Measurements from ENCODE around the gene SLC24A3. TPM values are rescaled to one million over a fixed set of nuclear protein-coding genes. Genes with fewer than 3 reads are reported as not detected.
A peak's percentile ranks its signal among the peaks of the same experiment; 100 is the strongest.

Gene SLC24A3
- total and polyA plus RNA-seq, 2 of the 13 experiments (the other 11 are each of a cell fraction or from before 2014, with no cell fraction given): not detected

GRCh38 chr20:19628570-19629134 lies 416.2 kb downstream of the SLC24A3 start:
- DNase-seq (ENCODE audit: low spot score) (peak; percentile 84), ATAC-seq (peak; percentile 96), FAIRE-seq (peak; percentile 68)
- POLR2A ChIA-PET: no interaction called here
- Histone ChIP-seq H3K27me3 (ENCODE audit: control insufficient read depth in 1 of 2, insufficient read depth in 2 of 2, low read length in 2 of 2) (peaks cover 0 to 5% of the 10 kb centered on the region in 2 experiments; a peak in 1 of 5 replicates), H2AFZ (ENCODE audit: low read length) (no peak overlapping the region), H3K4me3 (replicated peaks in 1 of 3; ENCODE audit: insufficient read depth in 1 of 3, low read depth in 2 of 3, low read length in 3 of 3) (no peak overlapping the region), H4K20me1 (ENCODE audit: insufficient read depth, low read length) (no peaks in the 10 kb centered on the region), H3K27ac (ENCODE audit: extremely low read length, insufficient read depth, low read length) (no peak overlapping the region), H3K4me1 (ENCODE audit: insufficient read depth, low read length) (peaks cover 15% of the 10 kb centered on the region), H3K9me3 (ENCODE audit: low read length) (peaks cover 17% of the 10 kb centered on the region), H3K9ac (ENCODE audit: insufficient read depth, low read depth, low read length) (no peak overlapping the region), H3K79me2 (ENCODE audit: insufficient read depth, low read length) (no peaks in the 10 kb centered on the region), H3K4me2 (ENCODE audit: low read depth, low read length) (no peak overlapping the region), H3K36me3 (replicated peaks in 1 of 2; ENCODE audit: control insufficient read depth in 1 of 2, insufficient read depth in 2 of 2, low read length in 2 of 2) (no peaks in the 10 kb centered on the region)
- 25% methylated on average over 2 of the region's 2 CpGs for WGBS (ENCODE audit: low lambda C conversion rate)
- intact Hi-C loops (cut with micrococcal nuclease; ENCODE audit: unreplicated experiment) (loop anchor here (1.0 kb wide), 1 partner anchor 34 kb away; no protein-coding TSS in a partner anchor), in situ Hi-C loops (cut with HindIII; ENCODE audit: extremely low pct_ligation_motif_present, low pct_unique_long_range_greater_than_20kb) (no loop called here)
- no TSS peak for BruUV-seq (replicated peaks)
- CTCF ChIA-PET (ENCODE audit: low intra/inter-chr PET ratio, low total read pairs): interaction anchor here (2.3 kb wide), 1 partner anchor 33 kb away, joined by 38 read pairs; no protein-coding TSS in a partner anchor
- TF ChIP-seq ZNF441 (CRISPR knock-in tag; IDR thresholded peaks at IDR 0.05; ENCODE audit: borderline replicate concordance) (no peak), ISL2 (CRISPR knock-in tag; IDR thresholded peaks at IDR 0.05) (peak; percentile 44; the same call in 1 of the 2 replicates), ZMYM3 (CRISPR knock-in tag; IDR thresholded peaks at IDR 0.05) (0 out of 2 replicates have a peak, but pooled peaks have one; percentile 11), ZNF878 (CRISPR knock-in tag; IDR thresholded peaks at IDR 0.05) (no peak), NFIC (IDR thresholded peaks at IDR 0.05; ENCODE audit: low read length) (no peak; the same call in 1 of the 2 replicates), GATAD2A (CRISPR knock-in tag; IDR thresholded peaks at IDR 0.05) (peak; percentile 46; the same call in 1 of the 2 replicates), RAD21 (CRISPR knock-in tag; IDR thresholded peaks at IDR 0.05) (peak; percentile 58), FOXA1 (IDR thresholded peaks at IDR 0.05) (0 out of 2 replicates have a peak, but pooled peaks have one; percentile 4), FOXA1 (CRISPR knock-in tag; IDR thresholded peaks at IDR 0.05) (no peak), STAG1 (CRISPR knock-in tag; IDR thresholded peaks at IDR 0.05) (peak; percentile 66), ZKSCAN1 (IDR thresholded peaks at IDR 0.05; ENCODE audit: low read length) (no peak), ZNF143 (CRISPR knock-in tag; IDR thresholded peaks at IDR 0.05) (0 out of 2 replicates have a peak, but pooled peaks have one; percentile 39), ZNF75D (CRISPR knock-in tag; IDR thresholded peaks at IDR 0.05; ENCODE audit: borderline replicate concordance) (no peak), ZNF329 (CRISPR knock-in tag; IDR thresholded peaks at IDR 0.05; ENCODE audit: low read depth) (no peak), FOXJ3 (CRISPR knock-in tag; IDR thresholded peaks at IDR 0.05; ENCODE audit: borderline replicate concordance) (peak; percentile 50; the same call in 1 of the 2 replicates), ZNF773 (CRISPR knock-in tag; IDR thresholded peaks at IDR 0.05; ENCODE audit: borderline replicate concordance) (no peak), ZSCAN31 (CRISPR knock-in tag; IDR thresholded peaks at IDR 0.05; ENCODE audit: low read depth) (peak; percentile 59; the same call in 1 of the 2 replicates), ZNF678 (CRISPR knock-in tag; IDR thresholded peaks at IDR 0.05) (no peak), RARG (CRISPR knock-in tag; IDR thresholded peaks at IDR 0.05; ENCODE audit: low read depth) (no peak), ZNF282 (IDR thresholded peaks at IDR 0.05; ENCODE audit: partially characterized antibody) (no peak), TEF (CRISPR knock-in tag; IDR thresholded peaks at IDR 0.05) (peak; percentile 56; the same call in 1 of the 2 replicates), CCAR2 (optimal IDR thresholded peaks at IDR 0.05; ENCODE audit: low read depth, low read length) (peak; percentile 38), FOXA3 (CRISPR knock-in tag; IDR thresholded peaks at IDR 0.05) (0 out of 2 replicates have a peak, but pooled peaks have one; percentile 29)
- TF ChIP-seq, protein P1, sequence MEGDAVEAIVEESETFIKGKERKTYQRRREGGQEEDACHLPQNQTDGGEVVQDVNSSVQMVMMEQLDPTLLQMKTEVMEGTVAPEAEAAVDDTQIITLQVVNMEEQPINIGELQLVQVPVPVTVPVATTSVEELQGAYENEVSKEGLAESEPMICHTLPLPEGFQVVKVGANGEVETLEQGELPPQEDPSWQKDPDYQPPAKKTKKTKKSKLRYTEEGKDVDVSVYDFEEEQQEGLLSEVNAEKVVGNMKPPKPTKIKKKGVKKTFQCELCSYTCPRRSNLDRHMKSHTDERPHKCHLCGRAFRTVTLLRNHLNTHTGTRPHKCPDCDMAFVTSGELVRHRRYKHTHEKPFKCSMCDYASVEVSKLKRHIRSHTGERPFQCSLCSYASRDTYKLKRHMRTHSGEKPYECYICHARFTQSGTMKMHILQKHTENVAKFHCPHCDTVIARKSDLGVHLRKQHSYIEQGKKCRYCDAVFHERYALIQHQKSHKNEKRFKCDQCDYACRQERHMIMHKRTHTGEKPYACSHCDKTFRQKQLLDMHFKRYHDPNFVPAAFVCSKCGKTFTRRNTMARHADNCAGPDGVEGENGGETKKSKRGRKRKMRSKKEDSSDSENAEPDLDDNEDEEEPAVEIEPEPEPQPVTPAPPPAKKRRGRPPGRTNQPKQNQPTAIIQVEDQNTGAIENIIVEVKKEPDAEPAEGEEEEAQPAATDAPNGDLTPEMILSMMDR (CRISPR knock-in tag; IDR thresholded peaks at IDR 0.05): peak; percentile 84
- TF ChIP-seq, protein P2, sequence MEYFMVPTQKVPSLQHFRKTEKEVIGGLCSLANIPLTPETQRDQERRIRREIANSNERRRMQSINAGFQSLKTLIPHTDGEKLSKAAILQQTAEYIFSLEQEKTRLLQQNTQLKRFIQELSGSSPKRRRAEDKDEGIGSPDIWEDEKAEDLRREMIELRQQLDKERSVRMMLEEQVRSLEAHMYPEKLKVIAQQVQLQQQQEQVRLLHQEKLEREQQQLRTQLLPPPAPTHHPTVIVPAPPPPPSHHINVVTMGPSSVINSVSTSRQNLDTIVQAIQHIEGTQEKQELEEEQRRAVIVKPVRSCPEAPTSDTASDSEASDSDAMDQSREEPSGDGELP (IDR thresholded peaks at IDR 0.05; ENCODE audit: borderline replicate concordance, low read depth): peak; percentile 86
